H1 (cell line): ENCODE results near the gene B9D2. TPM values are rescaled to one million over a fixed set of nuclear protein-coding genes. Genes with fewer than 3 reads are reported as not detected.

Experiments
- CTCF ChIA-PET: fragments of 300-600 bp; sonication (Branson Sonifier 250); formaldehyde crosslinking; loops from one replicate; lab custom pipeline; 2021; ENCODE audit not compliant: partially characterized antibody; lab: Charles Lee
- POLR2A ChIA-PET: fragments of 300-600 bp; sonication (Branson Sonifier 250); formaldehyde crosslinking; loops from one replicate; lab custom pipeline; 2021; ENCODE audit warnings: inconsistent platforms; ENCODE audit not compliant: partially characterized antibody; lab: Charles Lee
- DNase-seq, 2 experiments: peaks; one replicate each; pipeline versions ENCODE4 v3.0.0 to v3.0.0-alpha.2; 2010 to 2022; ENCODE audit warnings: low spot score in 2 of 2, low read depth in 1 of 2, mixed read lengths in 1 of 2
- FAIRE-seq: peaks from 2 replicates; lab custom pipeline; 2011; peaks lifted over from hg19 to GRCh38; lab: Jason Lieb, UNC
- H2AFZ ChIP-seq: 2 replicates; pipeline ENCODE4 v1.8.1; 2012; ENCODE audit warnings: low read length, inconsistent platforms
- H2AK5ac ChIP-seq: 2 replicates; pipeline ENCODE4 v1.6.1; 2013; ENCODE audit warnings: low read depth, low read length
- H2BK120ac ChIP-seq: replicated peaks from 2 replicates; pipeline ENCODE3; 2013; ENCODE audit warnings: low read depth, low read length, inconsistent platforms
- H2BK12ac ChIP-seq: 2 replicates; pipeline ENCODE4 v1.6.1; 2013; ENCODE audit warnings: low read depth, low read length
- H2BK15ac ChIP-seq: 2 replicates; pipeline ENCODE4 v1.6.1; 2013; ENCODE audit warnings: low read length
- H2BK20ac ChIP-seq: 2 replicates; pipeline ENCODE4 v1.6.1; 2013; ENCODE audit warnings: low read length
- H2BK5ac ChIP-seq: 2 replicates; pipeline ENCODE4 v1.6.1; 2013; ENCODE audit warnings: low read depth, low read length
- H3K14ac ChIP-seq: 2 replicates; pipeline ENCODE4 v1.6.1; 2013; ENCODE audit warnings: inconsistent platforms; ENCODE audit not compliant: insufficient read length
- H3K18ac ChIP-seq: 2 replicates; pipeline ENCODE4 v1.6.1; 2013; ENCODE audit warnings: low read length; ENCODE audit errors: extremely low read depth
- H3K23ac ChIP-seq: 2 replicates; pipeline ENCODE4 v1.6.1; 2013; ENCODE audit warnings: inconsistent platforms; ENCODE audit not compliant: insufficient read length
- H3K23me2 ChIP-seq: 2 replicates; pipeline ENCODE4 v1.6.1; 2013; ENCODE audit warnings: low read depth, low read length
- H3K27ac ChIP-seq: 2 replicates; pipeline ENCODE4 v1.6.1; 2011; ENCODE audit warnings: low read depth, low read length, inconsistent platforms
- H3K27me3 ChIP-seq, 4 experiments: replicated peaks in 1 of 4; 1 replicate in 1 of 4; 2 replicates in 3 of 4; pipeline versions ENCODE4 v1.6.1 to v1.8.1; 2011 to 2013; ENCODE audit warnings: low read length in 3 of 4, mild to moderate bottlenecking in 3 of 4, inconsistent platforms in 2 of 4, mixed read lengths in 2 of 4, moderate library complexity in 1 of 4; ENCODE audit not compliant: control insufficient read depth in 3 of 4, insufficient read depth in 3 of 4; ENCODE audit errors: extremely low read depth in 1 of 4
- H3K36me3 ChIP-seq, 4 experiments: 2 replicates each; pipeline versions ENCODE4 v1.6.1 to v1.8.1; 2011 to 2013; ENCODE audit warnings: mild to moderate bottlenecking in 4 of 4, low read length in 3 of 4, moderate library complexity in 2 of 4, control low read depth in 1 of 4, inconsistent platforms in 1 of 4; ENCODE audit not compliant: insufficient read depth in 4 of 4, control insufficient read depth in 2 of 4
- H3K4ac ChIP-seq: replicated peaks from 2 replicates; pipeline ENCODE3; 2013; ENCODE audit warnings: low read length, low read depth, mixed read lengths, inconsistent platforms; ENCODE audit not compliant: insufficient read length
- H3K4me1 ChIP-seq, 4 experiments: replicated peaks in 1 of 4; 1 replicate in 1 of 4; 2 replicates in 3 of 4; pipeline versions ENCODE4 v1.6.1 to v1.8.1; 2011 to 2013; ENCODE audit warnings: low read length in 3 of 4, inconsistent platforms in 2 of 4, mixed read lengths in 1 of 4; ENCODE audit not compliant: insufficient read depth in 4 of 4, control insufficient read depth in 3 of 4
- H3K4me2 ChIP-seq, 2 experiments: 2 replicates each; pipeline versions ENCODE4 v1.6.1 to v1.8.1; 2011 to 2013; ENCODE audit warnings: low read depth in 2 of 2, low read length in 2 of 2, control low read depth in 1 of 2, inconsistent platforms in 1 of 2, mild to moderate bottlenecking in 1 of 2; ENCODE audit not compliant: insufficient read depth in 1 of 2
- H3K4me3 ChIP-seq, 4 experiments: fragments of 200-600, 300-600 bp in 1 of 4; sonication (generic), shearing (Covaris generic), sonication (Bioruptor Twin) in 1 of 4; 2 replicates each; pipeline versions ENCODE4 v1.5.1 to v1.8.1; 2011 to 2016; ENCODE audit warnings: low read length in 4 of 4, low read depth in 3 of 4, control low read depth in 2 of 4, inconsistent platforms in 2 of 4, mild to moderate bottlenecking in 2 of 4, mixed read lengths in 1 of 4, moderate library complexity in 1 of 4; ENCODE audit not compliant: insufficient read depth in 2 of 4; ENCODE audit errors: extremely low read depth in 1 of 4
- H3K56ac ChIP-seq: replicated peaks from 2 replicates; pipeline ENCODE3; 2013; ENCODE audit warnings: low read depth, mild to moderate bottlenecking, mixed read lengths, low read length, inconsistent platforms; ENCODE audit not compliant: insufficient read length
- H3K79me1 ChIP-seq: 2 replicates; pipeline ENCODE4 v1.6.1; 2013; ENCODE audit warnings: low read depth, low read length, control low read depth
- H3K79me2 ChIP-seq, 2 experiments: 2 replicates each; pipeline versions ENCODE4 v1.6.1 to v1.8.1; 2012 to 2013; ENCODE audit warnings: low read length in 2 of 2, mild to moderate bottlenecking in 2 of 2, inconsistent platforms in 1 of 2; ENCODE audit not compliant: insufficient read depth in 2 of 2, control insufficient read depth in 1 of 2
- H3K9ac ChIP-seq, 4 experiments: replicated peaks in 1 of 4; 1 replicate in 1 of 4; 2 replicates in 3 of 4; pipeline versions ENCODE4 v1.6.1 to v1.8.1; 2011 to 2013; ENCODE audit warnings: low read depth in 3 of 4, low read length in 3 of 4, control low read depth in 2 of 4, mild to moderate bottlenecking in 2 of 4, moderate library complexity in 2 of 4, inconsistent platforms in 1 of 4; ENCODE audit errors: extremely low read depth in 1 of 4
- H3K9me3 ChIP-seq, 2 experiments: 2 replicates each; pipeline versions ENCODE4 v1.6.1 to v1.8.1; 2012 to 2013; ENCODE audit warnings: mild to moderate bottlenecking in 2 of 2, moderate library complexity in 2 of 2, control low read depth in 1 of 2, inconsistent platforms in 1 of 2, low read depth in 1 of 2, low read length in 1 of 2, mixed read lengths in 1 of 2; ENCODE audit not compliant: insufficient read depth in 2 of 2
- H4K20me1 ChIP-seq, 2 experiments: replicated peaks in 1 of 2; 2 replicates each; pipeline versions ENCODE3 to v1.8.1; 2011 to 2013; ENCODE audit warnings: inconsistent platforms in 2 of 2, low read length in 2 of 2, mild to moderate bottlenecking in 1 of 2; ENCODE audit not compliant: insufficient read depth in 2 of 2, control insufficient read depth in 1 of 2
- H4K5ac ChIP-seq: 2 replicates; pipeline ENCODE4 v1.6.1; 2013; ENCODE audit warnings: low read length, low read depth, mixed read lengths, inconsistent platforms; ENCODE audit not compliant: insufficient read length
- H4K8ac ChIP-seq: 2 replicates; pipeline ENCODE4 v1.8.0; 2013; ENCODE audit warnings: mild to moderate bottlenecking, moderate library complexity, low read length, inconsistent platforms; ENCODE audit not compliant: insufficient read depth; ENCODE audit errors: extremely low read depth
- H4K91ac ChIP-seq: replicated peaks from 2 replicates; pipeline ENCODE3; 2013; ENCODE audit warnings: low read length, mixed read lengths, inconsistent platforms; ENCODE audit not compliant: insufficient read length
- ASH2L ChIP-seq: fragments of 200-600, 300-600 bp; sonication (generic); IDR thresholded peaks from one replicate; pipeline ENCODE4 v1.7.1; 2017; ENCODE audit warnings: low read length
- CEBPB ChIP-seq: IDR thresholded peaks from 2 replicates; pipeline ENCODE4 v1.6.1; 2012; ENCODE audit warnings: low read depth, low read length
- CHD1 ChIP-seq: IDR thresholded peaks from 2 replicates; pipeline ENCODE4 v1.6.1; 2012; ENCODE audit warnings: low read depth, low read length, improper control_type of control experiment
- EGR1 ChIP-seq: IDR thresholded peaks from 2 replicates; pipeline ENCODE4 v1.6.1; 2011; ENCODE audit warnings: low read depth, low read length, borderline replicate concordance
- EZH2 ChIP-seq: fragments of 200-600 bp; sonication (generic); IDR thresholded peaks from 2 replicates; pipeline ENCODE4 v1.7.1; 2012; ENCODE audit warnings: low read depth, mild to moderate bottlenecking, moderate library complexity, low read length, inconsistent platforms; ENCODE audit not compliant: severe bottlenecking
- JUN ChIP-seq: IDR thresholded peaks from 2 replicates; pipeline ENCODE4 v1.6.1; 2011; ENCODE audit warnings: low read depth, mild to moderate bottlenecking, improper control_type of control experiment, low read length
- KDM1A ChIP-seq: fragments of 200-600, 300-600 bp; sonication (generic); IDR thresholded peaks from 2 replicates; pipeline ENCODE4 v1.7.1; 2016; ENCODE audit warnings: mild to moderate bottlenecking, low read length, borderline replicate concordance
- POU5F1 ChIP-seq: IDR thresholded peaks from 2 replicates; pipeline ENCODE4 v1.6.1; 2011; ENCODE audit warnings: low read depth, mild to moderate bottlenecking, low read length, moderate library complexity
- RFX5 ChIP-seq: IDR thresholded peaks from 2 replicates; pipeline ENCODE4 v1.6.1; 2011; ENCODE audit warnings: low read depth, low read length, improper control_type of control experiment, borderline replicate concordance
- RNF2 ChIP-seq: fragments of 200-900, 300-1000 bp; sonication (generic); IDR thresholded peaks from 2 replicates; pipeline ENCODE4 v1.7.1; 2016; ENCODE audit warnings: borderline replicate concordance, low read depth, mild to moderate bottlenecking, antibody characterized with exemption, low read length; ENCODE audit not compliant: poor library complexity, severe bottlenecking; ENCODE audit errors: missing control alignments
- TAF1 ChIP-seq: IDR thresholded peaks from 2 replicates; pipeline ENCODE4 v1.6.1; 2011; ENCODE audit warnings: mild to moderate bottlenecking, low read depth, low read length
- TAF7 ChIP-seq: optimal IDR thresholded peaks from 2 replicates; pipeline ENCODE3; 2011; ENCODE audit warnings: low read depth, mild to moderate bottlenecking, inconsistent platforms, low read length, moderate library complexity, borderline replicate concordance
- WGBS, 2 experiments: shearing (Covaris generic) in 1 of 2; methylation state at CpG; one replicate each; pipeline versions ENCODE4 v1.1.6 to v1.1.7; 2013 to 2015; ENCODE audit warnings: low lambda C conversion rate in 2 of 2, mixed read lengths in 2 of 2, inconsistent platforms in 1 of 2, low coverage in 1 of 2, missing lambda C conversion rate in 1 of 2; ENCODE audit not compliant: insufficient replicate concordance in 2 of 2, insufficient coverage in 1 of 2, insufficient read length in 1 of 2; ENCODE audit errors: extremely low coverage in 1 of 2, missing lambda C conversion rate in 1 of 2; 5-methylcytosine and 5-hydroxymethylcytosine counted together
- polyA plus RNA-seq, 7 experiments: library from polyadenylated mRNA; depleted of rRNA in 3 of 7; stranded (reverse) in 5 of 7; unstranded in 2 of 7; fragments of >200 nt in 5 of 7; fragments of 200-250 nt in 2 of 7; gene quantifications; 1 replicate in 5 of 7; 2 replicates in 1 of 7; 4 replicates in 1 of 7; pipeline versions ENCODE4 v1.2.1 to v1.2.3, GENCODE V29; 2011 to 2013; ENCODE audit warnings: missing spikeins in 2 of 7, mixed read lengths in 2 of 7
- total RNA-seq: library from RNA; stranded (reverse); fragmentation: NEBNext Ultra II Directional; extraction: Animal tissue kit (Norgen Biotek cat#: 25700); gene quantifications from 2 replicates; pipeline ENCODE4 v1.2.1, GENCODE V29; 2021
- TF ChIP-seq, protein P1 (sequence below): IDR thresholded peaks from 2 replicates; pipeline ENCODE4 v1.6.1; 2011; ENCODE audit warnings: low read length, improper control_type of control experiment

The B9D2 gene
- total and polyA plus RNA-seq, 2 of the 8 experiments (the other 6 are each of a cell fraction or from before 2014, with no cell fraction given), result 4.9 to 6.3 TPM

DNA sequence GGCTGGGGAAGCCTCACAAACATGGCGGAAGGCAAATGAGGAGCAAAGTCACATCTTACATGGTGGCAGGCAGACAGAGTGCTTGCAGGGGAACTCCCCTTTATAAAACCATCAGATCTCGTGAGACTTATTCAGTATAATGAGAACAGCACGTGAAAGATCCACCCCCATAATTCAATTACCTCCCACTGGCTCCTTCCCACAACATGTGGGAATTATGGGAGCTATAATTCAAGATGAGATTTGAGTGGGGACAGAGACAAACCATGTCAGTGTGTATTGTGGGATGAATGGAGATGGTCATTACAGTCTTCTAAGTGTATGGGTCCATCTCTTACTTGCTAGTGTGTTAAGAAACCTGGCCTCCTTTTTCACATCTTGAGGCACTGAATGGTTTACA lies 38.1 kb upstream of the B9D2 start:
- no peak overlapping the region for H2AFZ ChIP-seq
- no peak overlapping the region for H3K14ac ChIP-seq
- ChIA-PET POLR2A (no interaction called here), CTCF (interaction anchor here (2.3 kb wide), 1 partner anchor 23 kb away, joined by 5 read pairs; no protein-coding TSS in a partner anchor)
- FAIRE-seq (no peak), DNase-seq (no peak)
- H4K5ac ChIP-seq, result no peak overlapping the region
- peaks cover 0 to 4% (median 0%) of the 10 kb centered on the region in 4 experiments; a peak in 5 of 7 replicates for H3K4me1 ChIP-seq
- H3K23ac ChIP-seq, result no peak overlapping the region
- no peak overlapping the region for H3K27ac ChIP-seq
- no peak overlapping the region for H2BK12ac ChIP-seq
- H3K23me2 ChIP-seq, result peaks cover 1% of the 10 kb centered on the region
- H2BK5ac ChIP-seq, result no peak overlapping the region
- H2BK15ac ChIP-seq, result no peak overlapping the region
- no peak overlapping the region for H2BK120ac ChIP-seq
- H4K91ac ChIP-seq, result no peak overlapping the region
- no peak overlapping the region for H3K4ac ChIP-seq
- no peak overlapping the region for H3K18ac ChIP-seq
- no peak overlapping the region for H3K4me3 ChIP-seq
- H2AK5ac ChIP-seq, result no peak overlapping the region
- no peak overlapping the region for H3K9ac ChIP-seq
- peaks cover 8% of the 10 kb centered on the region; the same call in 1 of the 2 replicates for H3K79me1 ChIP-seq
- no peak overlapping the region for H4K8ac ChIP-seq
- H3K36me3 ChIP-seq, result no peaks in the 10 kb centered on the region; a peak in 1 of 8 replicates
- 90% methylated on average over 3 of the region's 3 CpGs; no CpG with 5 or more reads in 1 of the 2 experiments for WGBS, 2 experiments
- H3K9me3 ChIP-seq, result no peaks in the 10 kb centered on the region
- H4K20me1 ChIP-seq, result peaks cover 0 to 1% of the 10 kb centered on the region in 2 experiments
- no peak overlapping the region for H3K56ac ChIP-seq
- no peak overlapping the region for H3K4me2 ChIP-seq
- H3K79me2 ChIP-seq, result peaks cover 0 to 16% of the 10 kb centered on the region in 2 experiments; a peak in 2 of 4 replicates
- no peak overlapping the region for H2BK20ac ChIP-seq
- H3K27me3 ChIP-seq, result no peaks in the 10 kb centered on the region
- TF ChIP-seq CHD1 (no peak), ASH2L (no peak), RNF2 (no peak), RFX5 (no peak), TAF1 (no peak), TAF7 (no peak), POU5F1 (no peak), EZH2 (no peak), JUN (no peak), KDM1A (no peak), CEBPB (no peak), EGR1 (no peak)
- TF ChIP-seq, protein P1, sequence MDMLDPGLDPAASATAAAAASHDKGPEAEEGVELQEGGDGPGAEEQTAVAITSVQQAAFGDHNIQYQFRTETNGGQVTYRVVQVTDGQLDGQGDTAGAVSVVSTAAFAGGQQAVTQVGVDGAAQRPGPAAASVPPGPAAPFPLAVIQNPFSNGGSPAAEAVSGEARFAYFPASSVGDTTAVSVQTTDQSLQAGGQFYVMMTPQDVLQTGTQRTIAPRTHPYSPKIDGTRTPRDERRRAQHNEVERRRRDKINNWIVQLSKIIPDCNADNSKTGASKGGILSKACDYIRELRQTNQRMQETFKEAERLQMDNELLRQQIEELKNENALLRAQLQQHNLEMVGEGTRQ, result no peak
